ENCODE measurements around the gene MRPS30. TPM values are rescaled to one million over a fixed set of nuclear protein-coding genes. Genes with fewer than 3 reads are reported as not detected.

MRPS30 gene
- polyA plus RNA-seq, 1 donor (not counting 4 experiments of a cell fraction or from before 2014, with no cell fraction given), result 62.1 TPM

- FAIRE-seq, result no peak
- Histone ChIP-seq H3K9ac (ENCODE audit: control insufficient read depth, extremely low read depth, insufficient read depth, low read length) (no peak overlapping the region), H3K4me3 (ENCODE audit: control insufficient read depth in 2 of 3, extremely low read depth in 1 of 3, insufficient read depth in 2 of 3, low read depth in 1 of 3, low read length in 3 of 3) (no peak overlapping the region), H3K27me3 (ENCODE audit: control insufficient read depth, extremely low read depth, insufficient read depth, low read length) (no peaks in the 10 kb centered on the region), H3K36me3 (ENCODE audit: control insufficient read depth in 2 of 2, extremely low read depth in 1 of 2, insufficient read depth in 2 of 2, low read length in 2 of 2) (no peaks in the 10 kb centered on the region), H2AFZ (ENCODE audit: control insufficient read depth, low read length) (no peak overlapping the region), H3K27ac (ENCODE audit: control insufficient read depth, insufficient read depth, low read length) (no peak overlapping the region), H3K4me2 (ENCODE audit: control insufficient read depth, extremely low read depth, insufficient read depth, low read depth, low read length) (no peak overlapping the region), H3K4me1 (ENCODE audit: control insufficient read depth, extremely low read depth, insufficient read depth, low read length) (no peaks in the 10 kb centered on the region), H3K9me1 (ENCODE audit: control insufficient read depth, extremely low read depth, insufficient read depth, low read length) (no peaks in the 10 kb centered on the region), H4K20me1 (ENCODE audit: control insufficient read depth, extremely low read depth, insufficient read depth, low read length) (no peaks in the 10 kb centered on the region), H3K9me3 (ENCODE audit: control insufficient read depth, low read depth, low read length) (no peaks in the 10 kb centered on the region), H3K79me2 (ENCODE audit: control insufficient read depth, insufficient read depth, low read length) (no peaks in the 10 kb centered on the region)
- no peak for DNase-seq (ENCODE audit: low read depth, low spot score)
- TF ChIP-seq EZH2 (IDR thresholded peaks at IDR 0.05; ENCODE audit: low read length) (no peak), CTCF (optimal IDR thresholded peaks at IDR 0.05 in 1 of 3, IDR thresholded peaks at IDR 0.05 in 1 of 3, conservative IDR thresholded peaks at IDR 0.05 in 1 of 3; ENCODE audit: extremely low read depth in 1 of 3, insufficient read depth in 2 of 3, low read length in 3 of 3) (no peak)
- dilution Hi-C loops (cut with MboI; ENCODE audit: extremely low pct_ligation_motif_present, low sequenced_read_pairs), result no loop called here
Measured at GRCh38 chr5:44830951-44831350, 22.2 kb downstream of the MRPS30 start.

DNA sequence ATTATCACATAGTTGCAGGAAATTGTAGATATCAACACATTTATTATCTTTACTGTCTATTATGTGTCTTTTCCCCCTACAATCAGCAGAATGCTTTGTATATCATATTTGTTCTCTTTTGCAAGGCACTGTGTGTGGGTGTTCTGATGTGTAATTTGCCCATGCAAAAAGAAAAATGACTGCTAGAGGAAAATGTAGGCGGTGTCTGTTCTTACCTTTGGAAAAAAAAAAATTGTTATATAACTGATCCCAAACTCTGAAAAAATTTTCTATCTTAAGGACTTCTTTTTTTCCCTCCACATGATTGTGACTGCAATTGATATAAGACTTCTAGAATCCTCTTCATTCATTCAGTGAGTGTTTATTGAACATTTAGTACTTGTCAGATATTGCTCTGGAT lies 24.5 kb downstream of the MRPS30 start:
- H3K9ac ChIP-seq (ENCODE audit: control insufficient read depth, extremely low read depth, insufficient read depth, low read length), result no peak overlapping the region
- no peaks in the 10 kb centered on the region for H3K79me2 ChIP-seq (ENCODE audit: control insufficient read depth, insufficient read depth, low read length)
- no peaks in the 10 kb centered on the region for H3K4me1 ChIP-seq (ENCODE audit: control insufficient read depth, extremely low read depth, insufficient read depth, low read length)
- H2AFZ ChIP-seq (ENCODE audit: control insufficient read depth, low read length), result no peak overlapping the region
- H3K9me1 ChIP-seq (ENCODE audit: control insufficient read depth, extremely low read depth, insufficient read depth, low read length), result no peaks in the 10 kb centered on the region
- H3K9me3 ChIP-seq (ENCODE audit: control insufficient read depth, low read depth, low read length), result no peaks in the 10 kb centered on the region
- dilution Hi-C loops (cut with MboI; ENCODE audit: extremely low pct_ligation_motif_present, low sequenced_read_pairs), result no loop called here
- DNase-seq (ENCODE audit: low read depth, low spot score), result no peak
- no peaks in the 10 kb centered on the region for H4K20me1 ChIP-seq (ENCODE audit: control insufficient read depth, extremely low read depth, insufficient read depth, low read length)
- H3K27ac ChIP-seq (ENCODE audit: control insufficient read depth, insufficient read depth, low read length), result no peak overlapping the region
- no peaks in the 10 kb centered on the region for H3K27me3 ChIP-seq (ENCODE audit: control insufficient read depth, extremely low read depth, insufficient read depth, low read length)
- no peak for FAIRE-seq
- TF ChIP-seq EZH2 (IDR thresholded peaks at IDR 0.05; ENCODE audit: low read length), result no peak
- TF ChIP-seq CTCF (optimal IDR thresholded peaks at IDR 0.05 in 1 of 3, IDR thresholded peaks at IDR 0.05 in 1 of 3, conservative IDR thresholded peaks at IDR 0.05 in 1 of 3; ENCODE audit: extremely low read depth in 1 of 3, insufficient read depth in 2 of 3, low read length in 3 of 3), result no peak
- H3K4me3 ChIP-seq (ENCODE audit: control insufficient read depth in 2 of 3, extremely low read depth in 1 of 3, insufficient read depth in 2 of 3, low read depth in 1 of 3, low read length in 3 of 3), result no peak overlapping the region
- no peak overlapping the region for H3K4me2 ChIP-seq (ENCODE audit: control insufficient read depth, extremely low read depth, insufficient read depth, low read depth, low read length)
- no peaks in the 10 kb centered on the region for H3K36me3 ChIP-seq (ENCODE audit: control insufficient read depth in 2 of 2, extremely low read depth in 1 of 2, insufficient read depth in 2 of 2, low read length in 2 of 2)

Measured in keratinocyte (primary cell).